Activated naive CD4-positive, alpha-beta T cell (primary cell): ENCODE data around the gene DLX2.

Experiments used
- DNase-seq, 4 experiments: peaks; one replicate each; lab custom pipeline; 2025; lab: John Stamatoyannopoulos, UW

The DLX2 gene

DNA sequence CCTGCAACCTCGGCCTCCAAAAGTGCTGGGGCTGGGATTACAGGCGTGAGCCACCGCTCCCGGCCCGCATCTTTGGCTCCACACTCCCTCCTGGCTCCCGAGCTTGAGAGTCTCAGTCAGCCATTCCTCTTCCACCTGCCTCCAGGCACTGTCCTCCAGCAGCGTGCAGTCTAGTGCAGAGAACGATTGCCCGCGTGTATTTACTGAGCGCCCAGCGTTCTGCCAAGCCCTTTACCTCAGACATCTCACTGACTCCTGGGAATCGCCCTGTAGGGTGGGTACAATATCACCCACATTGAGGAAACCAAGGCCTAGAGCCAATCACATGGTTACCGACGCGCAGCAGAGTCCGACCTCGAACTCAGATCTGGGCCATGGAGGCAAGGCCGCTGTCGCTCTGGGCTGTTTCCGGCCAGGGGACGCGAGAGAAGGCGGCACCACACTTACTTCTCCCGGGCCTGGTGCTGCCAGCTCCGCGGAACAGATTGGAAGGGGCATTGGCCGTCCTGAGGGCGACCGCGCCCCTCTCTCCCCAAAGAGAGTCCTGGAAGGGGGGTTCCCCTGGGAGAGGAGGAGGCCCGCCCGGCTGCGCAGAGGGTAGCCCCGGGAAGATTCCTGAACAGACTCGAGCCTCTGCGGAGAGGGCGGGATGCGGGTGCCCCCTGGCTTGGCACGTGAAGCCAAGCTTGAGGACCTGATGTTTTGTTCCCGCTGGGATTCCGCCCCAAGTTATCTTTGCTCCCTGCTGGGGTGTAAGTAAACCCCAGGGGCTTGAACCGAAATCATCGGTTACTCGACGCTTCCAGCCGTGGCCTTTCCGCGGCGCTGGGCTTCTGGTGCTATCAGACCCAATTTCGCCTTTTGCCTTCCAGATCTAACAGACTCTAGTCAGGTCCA is 5.2 kb upstream of the DLX2 start:
- no peak for DNase-seq

DNA sequence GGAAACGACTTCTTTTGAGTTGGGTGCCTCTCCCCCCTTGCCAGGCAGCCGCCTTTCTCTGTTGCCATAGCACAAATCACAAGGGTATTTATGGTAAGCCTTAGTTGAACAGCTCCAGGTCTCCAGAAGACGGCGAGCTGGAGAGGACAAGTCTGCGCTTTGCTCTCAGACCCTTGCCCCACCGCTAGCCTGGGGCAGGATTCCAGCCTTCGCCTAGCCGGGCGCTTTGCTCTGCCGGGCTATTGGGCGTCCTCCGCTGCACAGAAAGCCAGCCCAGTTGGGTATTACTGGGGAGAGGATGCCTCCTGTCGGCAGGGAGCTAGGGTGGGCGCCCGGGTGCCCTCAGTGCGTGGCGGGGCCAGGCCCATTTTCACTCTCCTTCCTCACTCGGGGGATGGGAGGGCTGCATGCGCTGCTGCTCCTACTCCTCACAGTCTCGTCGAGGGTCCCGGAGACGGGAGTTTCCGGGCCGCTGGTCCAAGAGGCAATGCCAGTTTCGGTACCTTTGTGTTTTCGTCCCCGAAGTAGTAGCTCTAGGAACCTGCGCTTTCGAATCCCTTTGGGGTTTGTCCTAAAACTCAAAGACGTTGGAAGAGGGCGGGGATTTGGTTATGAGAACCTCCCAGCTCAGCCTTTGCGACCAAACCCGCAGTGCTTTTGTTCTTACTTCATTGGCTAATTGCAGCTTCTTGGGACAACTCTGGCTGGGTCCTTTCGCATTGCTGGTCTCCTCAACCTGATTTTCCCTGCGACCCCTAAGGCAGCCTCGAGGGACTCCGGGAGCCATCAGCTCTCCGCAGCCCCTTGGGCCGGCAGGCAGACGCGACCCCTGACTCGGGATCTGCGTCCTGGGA is 3.6 kb upstream of the DLX2 start:
- no peak for DNase-seq

DNA sequence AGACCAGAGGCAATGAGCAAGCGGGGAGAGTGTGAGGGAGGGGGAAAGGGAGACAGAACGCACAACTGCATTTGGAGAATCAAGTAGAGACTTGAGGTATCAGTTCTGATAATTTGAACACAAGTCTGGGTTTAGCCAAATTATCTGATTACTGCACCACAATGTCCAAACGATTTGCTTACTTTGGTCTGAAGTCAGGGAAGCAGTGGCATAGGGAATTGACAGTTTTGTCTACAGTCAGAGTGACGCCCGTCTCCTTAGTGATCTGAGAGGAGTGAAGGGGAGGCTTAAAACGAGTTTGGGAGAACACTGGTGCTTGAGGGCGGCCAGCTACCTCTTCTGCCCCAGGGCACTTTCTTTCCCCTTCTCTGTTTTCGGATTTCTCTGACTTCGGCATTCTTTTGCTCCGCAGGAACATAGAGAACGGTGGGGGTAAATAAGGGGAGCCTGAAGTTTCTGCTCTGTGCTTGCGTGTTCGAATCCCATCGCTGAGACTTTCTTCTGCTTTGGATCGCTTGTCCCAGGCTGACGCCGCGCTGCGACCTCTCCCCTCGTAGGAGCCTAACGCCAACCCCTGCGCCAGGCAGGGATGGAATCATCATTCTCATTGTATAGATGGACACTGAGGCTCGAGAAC is 2.9 kb upstream of the DLX2 start:
- DNase-seq, result no peak

DNA sequence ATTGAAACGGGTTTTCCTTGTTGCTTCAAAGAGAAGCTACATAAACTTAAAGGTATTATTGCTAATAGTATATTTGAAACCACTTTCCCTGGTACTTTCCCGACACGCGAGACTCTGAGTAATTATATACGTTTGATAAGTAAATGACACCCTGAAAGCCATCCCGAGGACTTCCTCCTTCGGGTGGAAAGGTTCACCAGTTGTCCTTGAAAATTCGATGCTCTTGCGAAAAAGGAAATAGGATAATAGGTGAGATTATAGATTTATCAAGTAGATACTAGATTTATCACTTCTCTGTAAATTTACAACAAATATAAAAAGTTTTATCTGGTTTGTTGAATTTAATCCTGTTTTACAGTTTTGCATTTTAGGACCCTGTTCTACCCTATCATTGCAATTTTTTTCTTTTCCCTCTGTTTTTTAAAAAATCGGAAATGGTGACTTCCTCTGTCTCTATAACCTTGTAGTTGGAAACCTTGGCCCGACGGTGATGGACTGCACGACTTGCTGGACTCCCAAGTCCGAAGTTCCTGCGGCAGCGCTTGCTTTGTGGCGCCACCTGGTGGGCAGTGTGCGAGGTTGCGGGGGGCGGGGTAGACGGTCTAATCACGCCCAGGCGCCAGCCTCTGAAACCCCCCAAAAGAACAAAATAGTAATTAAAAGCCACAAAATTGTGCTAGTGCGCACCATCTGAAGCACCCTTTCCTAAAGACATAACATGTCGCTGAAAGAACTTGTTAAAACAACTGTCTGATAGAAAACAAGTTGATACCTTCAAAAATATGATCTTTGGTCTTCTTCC is 972 bp upstream of the DLX2 start:
- DNase-seq, result peak; percentile 16 to 44 (median 39)

DNA sequence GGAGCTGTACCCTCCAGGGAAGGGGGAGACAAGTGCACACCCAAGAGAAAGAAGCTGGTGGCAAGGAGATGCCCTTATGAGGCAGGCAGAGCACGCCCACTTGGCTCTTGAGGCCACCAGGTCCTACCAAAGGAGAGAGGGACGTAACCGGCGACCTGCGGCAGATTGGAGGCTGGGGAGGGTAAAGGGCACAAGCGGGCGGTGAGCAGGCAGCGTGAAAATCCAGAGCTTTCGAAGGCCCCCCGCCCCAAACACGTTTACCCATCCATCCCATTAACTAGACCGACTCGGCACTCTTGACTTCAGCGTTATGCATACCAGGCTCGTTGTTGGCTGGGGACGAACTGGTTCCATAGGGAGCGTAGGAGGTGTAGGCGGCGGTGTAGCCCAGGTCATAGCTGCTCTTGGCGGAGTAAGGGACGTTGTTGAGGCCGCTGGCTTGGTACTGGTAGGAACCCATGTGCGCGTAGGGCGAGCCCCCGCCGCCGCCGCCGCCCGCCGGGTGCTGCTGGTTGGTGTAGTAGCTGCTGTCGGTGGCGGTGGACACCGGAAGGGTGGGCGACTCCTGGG is 794 bp downstream of the DLX2 start:
- peak in 1 of 4 experiments; percentile 24 for DNase-seq

DNA sequence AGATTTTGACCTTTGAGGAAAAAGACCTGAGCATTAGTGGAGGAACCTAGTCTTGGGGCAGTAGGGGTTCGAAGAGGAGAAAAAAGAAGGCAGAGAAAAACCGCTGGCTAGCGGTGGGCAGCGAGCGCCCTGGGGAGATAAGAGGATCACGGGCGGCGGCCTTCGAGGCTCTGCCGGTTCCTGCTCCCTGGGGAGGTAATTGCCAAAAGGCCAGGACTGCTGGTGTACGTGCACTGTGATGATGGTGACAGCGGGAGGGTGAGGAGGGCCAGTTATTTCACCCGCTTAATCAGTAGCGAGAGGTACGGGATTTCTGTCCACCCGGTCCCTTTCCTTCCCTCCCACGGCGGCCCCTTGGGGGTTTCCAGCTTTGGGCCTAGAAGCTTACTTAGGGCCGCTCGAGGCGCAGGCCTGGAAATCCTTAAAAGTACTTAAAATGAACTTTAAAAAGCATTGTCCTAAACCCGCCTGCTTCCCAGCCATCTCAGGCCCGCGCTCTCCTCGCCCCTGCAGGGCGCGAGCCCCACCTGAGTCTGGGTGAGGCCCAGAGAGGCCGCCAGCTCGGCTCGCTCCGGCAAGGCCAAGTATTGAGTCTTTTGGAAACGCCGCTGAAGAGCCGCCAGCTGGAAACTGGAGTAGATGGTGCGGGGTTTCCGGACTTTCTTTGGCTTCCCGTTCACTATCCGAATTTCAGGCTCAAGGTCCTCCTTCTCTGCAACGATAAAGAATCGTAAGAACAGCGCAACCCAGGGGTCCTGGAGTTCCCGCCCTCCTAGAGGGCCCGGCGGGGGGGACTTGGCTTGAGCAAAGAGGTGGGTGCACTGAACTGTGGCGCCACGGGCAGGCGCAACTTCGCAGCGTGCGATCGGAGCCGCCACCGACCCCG is 1.5 kb downstream of the DLX2 start:
- no peak for DNase-seq

DNA sequence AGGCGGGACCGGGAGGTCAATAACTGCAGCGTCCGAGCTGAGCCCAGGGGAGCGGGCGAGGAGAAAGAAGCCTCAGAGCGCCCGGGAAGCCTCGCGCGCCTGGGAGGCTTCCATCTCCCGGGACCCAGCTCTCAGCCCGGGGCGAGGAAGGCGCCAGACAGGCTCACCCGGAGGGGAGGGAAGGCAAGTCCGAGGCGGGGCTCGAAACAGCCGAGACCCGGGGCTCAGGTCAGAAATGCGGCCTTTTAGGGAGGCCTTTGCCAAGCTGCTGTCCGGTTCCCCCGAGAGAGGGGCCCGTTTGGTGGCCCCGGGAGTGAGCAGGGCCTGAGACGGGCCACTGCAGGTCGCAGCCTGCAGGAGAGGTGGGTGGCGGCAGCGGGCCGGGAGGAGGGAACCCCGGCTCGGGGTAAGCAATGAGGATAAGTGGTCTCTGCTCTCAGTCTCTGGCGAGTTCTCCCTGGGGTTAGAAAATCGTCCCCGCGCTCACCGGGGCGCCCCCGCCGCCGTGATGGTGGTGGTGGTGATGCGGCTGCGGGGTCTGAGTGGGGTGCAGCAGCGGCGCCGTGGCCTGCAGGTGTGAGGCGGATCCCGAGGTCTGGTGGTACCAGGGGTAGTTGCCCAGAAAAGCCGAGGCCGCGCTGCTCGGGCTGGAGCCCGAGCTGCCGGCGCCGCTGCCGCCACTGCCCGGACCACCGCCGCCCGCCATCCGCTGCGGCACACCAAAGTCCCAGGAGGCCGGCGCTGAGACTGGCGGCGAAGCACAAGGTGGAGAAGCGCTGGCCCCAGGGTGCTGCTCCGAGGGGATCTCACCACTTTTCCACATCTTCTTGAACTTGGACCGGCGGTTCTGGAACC is 2.4 kb downstream of the DLX2 start:
- no peak for DNase-seq

DNA sequence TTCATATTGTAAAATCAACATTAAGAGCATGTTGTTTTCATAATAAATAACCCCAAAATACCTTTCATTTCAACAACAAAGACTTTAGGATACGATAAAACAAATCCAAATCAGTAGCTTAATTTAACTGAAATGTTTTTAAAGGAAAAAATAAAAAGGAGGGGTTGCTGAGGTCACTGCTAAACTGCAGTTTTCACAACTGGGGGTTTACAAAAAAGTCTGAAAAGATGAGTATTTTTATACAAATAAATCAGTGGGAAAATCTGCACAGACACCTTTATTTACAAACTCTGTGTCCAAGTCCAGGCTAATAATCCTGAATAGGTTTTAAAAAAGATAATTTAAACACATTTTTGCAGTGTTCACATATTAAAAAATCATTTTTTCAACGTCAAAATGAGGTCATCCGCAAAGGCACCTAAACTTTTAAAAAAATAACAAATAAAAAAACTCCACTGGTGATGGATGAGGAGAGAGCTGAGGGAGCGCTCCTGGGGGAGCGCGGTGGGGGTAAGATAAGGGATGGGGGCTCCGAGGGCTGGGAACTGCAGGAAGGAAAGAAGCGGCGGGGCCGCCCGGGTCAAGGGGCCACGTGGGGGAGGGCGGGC is 3.1 kb downstream of the DLX2 start:
- DNase-seq, result no peak

DNA sequence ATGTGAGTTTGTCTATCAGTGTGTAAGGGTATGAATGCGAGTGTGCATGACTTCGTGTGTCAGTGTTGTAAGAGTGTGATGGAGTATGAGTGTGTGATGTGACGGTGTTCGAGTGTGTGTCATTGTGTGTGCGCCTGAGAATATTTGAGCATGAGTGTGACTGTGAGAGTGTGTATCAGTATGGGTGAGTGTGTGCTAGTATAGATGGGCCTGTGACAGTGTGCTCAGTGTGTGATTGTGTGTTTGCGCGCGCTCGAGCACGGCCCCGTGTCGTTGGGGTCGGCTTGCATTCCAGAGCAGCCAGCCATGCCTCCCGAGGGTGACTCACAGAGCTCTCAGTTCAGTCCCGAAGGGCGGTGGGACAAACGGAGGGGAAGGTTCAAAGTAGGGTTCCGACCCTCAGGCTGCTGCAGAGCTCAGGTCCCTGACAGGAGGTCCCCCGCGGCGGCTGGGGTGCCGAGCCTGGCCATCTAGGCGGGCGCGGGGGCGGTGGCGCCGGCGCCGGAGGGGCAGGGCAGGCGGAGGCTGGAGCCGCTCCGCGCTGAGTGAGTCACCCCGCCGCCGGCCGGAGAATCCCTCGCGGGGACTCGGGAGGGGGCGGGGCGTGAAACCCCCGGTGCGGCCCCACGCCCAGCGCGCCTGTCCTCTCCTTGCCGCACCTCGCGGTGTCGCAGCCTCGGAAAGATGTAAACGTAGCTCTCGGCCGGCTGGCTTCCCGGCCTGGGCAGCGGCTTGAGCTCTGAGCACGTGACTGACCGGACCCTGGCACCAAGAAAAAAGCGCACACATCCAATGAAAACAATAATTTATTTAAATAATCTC is 3.8 kb downstream of the DLX2 start:
- no peak for DNase-seq

DNA sequence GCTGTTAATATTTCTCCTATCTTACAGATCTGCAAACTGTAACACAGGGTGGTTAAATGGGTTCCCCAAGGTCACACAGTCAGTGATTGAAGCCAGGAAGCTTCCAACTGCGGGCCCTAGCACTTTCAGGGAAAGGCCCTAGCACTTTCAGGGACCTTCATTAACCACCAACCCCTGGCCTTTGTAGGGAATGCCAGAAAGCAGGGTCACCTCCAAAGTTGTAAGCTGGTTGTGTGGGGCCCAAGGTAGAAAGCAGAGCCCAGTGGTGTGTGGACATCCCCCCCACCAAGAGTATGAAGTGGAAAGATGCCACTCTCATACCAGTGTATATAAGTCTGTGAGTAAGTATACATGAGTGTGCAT is 4.4 kb downstream of the DLX2 start:
- DNase-seq, result no peak

DNA sequence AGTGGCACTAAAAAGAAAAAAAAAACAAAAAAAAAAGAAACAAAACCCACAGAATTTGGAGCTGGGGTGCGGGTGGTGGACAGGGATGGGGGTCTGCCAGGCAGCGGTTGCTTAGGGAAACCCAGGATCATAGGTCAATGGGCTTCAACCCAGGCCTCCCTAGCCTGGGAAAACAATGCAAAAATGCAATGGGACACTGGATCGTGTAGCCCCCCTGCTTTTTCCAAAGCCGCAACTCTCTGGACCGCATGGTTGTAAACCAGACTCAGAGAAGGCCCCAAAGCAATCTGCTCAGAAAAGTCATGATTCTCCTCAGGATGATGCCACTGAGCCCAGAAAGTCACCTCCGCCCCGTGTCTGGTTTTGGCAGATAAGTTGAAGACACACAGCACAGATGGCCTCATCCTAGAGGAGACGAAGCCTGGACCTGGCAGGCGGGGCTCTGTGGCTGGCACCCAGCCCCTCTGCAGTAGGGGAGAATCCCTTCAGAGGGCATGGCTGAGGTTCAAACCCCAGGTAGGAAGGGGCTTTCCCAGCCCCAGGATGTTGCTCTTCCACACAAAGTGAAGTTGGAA is 5.1 kb downstream of the DLX2 start:
- DNase-seq, result no peak

DNA sequence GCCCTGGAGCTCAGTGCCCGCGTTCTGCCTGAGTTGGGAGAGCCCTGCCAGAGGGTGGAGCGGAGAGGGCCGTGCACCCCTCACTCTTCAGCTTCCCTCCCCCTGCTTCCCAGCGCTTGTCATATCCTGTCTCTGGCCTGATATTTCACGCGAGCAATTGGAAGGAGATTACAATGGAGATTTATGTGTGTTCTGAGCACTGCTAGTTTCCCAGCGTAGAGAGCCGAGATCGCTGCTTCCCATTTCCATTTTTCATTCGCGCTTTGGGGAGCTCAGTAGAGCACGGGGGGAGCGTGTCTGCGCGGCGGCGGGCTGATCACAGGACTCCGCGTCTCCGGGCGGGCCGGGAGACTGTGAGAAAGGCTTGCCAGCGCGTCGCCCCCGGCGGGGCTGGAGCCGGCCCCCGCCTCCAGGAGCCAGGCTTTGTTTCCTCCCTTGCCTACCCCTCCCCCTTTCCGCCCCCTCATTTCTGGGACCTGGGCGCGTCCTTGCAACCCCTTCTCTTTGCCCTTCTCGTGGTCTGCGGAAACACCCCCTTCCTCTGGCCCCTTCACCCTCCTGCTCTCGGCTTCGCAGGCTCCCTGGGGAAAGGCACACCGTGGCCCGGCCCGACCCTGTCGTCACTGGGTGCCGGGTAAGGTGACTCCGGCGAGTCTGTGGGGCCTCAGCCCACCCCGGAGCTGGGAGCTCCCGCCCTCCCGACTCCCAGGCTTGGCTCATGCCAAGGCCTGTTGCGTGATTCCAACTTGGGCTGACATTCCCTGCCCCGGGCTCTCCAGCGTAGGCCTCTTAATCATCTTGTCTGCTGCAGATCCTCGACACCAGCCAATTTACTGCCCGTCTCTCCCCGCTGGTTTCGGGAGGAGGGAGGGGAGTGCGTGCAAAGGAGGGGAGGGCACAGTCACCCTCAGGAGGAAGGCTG is 5.8 kb downstream of the DLX2 start:
- DNase-seq, result no peak

DNA sequence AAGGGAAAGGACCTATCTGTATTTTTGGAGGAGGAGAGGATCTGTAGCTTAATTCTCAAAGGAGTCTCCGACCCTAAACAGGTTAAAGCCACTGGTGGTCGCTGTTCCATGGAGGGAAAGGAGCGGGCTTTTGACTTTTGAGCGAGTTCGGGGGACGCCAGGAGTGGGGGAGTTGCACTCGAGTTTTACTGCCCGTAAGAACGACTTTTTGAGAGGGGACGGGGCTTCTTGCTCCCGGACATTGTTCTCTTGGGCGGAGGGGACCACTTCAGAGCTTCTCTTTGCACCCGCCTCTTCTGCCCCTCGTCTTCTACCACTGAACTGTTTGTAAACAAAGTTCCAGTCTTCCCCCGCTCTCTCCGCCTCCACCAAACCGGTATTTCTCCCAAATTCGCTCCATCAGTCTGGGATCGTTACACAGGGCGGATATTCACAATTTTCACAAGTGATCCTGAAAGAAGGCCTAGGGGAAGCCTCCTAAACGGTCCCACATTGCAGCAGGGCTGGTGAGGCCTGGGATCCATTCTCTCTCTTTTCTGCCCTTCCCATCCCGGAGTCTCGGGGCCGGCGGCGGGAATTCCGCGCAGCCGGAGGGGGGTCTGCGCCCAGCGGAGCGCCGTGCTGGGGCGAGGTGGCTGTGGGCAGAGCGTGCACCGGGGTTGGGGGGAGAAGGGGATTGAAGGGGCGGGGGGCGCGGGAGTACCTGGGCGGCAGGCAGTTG is 6.6 kb downstream of the DLX2 start:
- no peak for DNase-seq

DNA sequence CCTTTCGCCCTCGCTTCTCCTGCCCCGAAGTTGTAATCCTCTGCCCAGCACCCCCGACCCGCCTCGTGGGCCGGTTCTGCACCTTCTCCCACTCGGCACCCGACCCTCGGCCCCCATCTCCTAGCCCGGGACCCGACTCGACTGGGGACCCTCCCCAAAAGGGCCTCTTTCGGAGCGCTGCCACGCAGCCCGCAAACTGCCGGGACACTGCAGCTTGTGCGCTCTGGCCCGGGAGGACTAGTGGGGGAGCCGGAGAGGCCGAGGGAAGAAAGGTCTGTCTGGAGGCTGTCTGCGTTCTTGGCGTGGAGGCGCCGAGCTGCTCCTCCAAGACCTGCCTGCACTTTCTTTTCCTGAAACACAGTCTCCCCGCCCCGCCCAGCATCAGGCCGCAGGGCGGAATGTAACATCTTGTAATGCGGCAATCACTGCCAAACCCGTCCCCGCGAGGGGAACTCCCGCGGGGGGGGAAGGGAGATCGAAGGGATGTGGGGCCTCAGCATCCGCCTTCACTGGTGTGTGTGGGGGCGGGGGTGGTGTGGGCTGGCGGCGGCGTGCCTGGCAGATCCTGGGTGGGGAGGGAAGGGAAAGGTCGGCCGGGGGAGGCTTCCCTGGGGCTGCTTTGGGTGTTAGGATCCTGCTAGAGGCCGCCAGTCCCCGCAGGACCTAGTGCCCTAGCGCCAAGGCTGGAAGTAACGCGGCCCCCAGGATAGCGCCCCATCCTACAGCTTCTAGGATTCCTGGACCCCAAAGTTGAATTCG is 7.4 kb downstream of the DLX2 start:
- DNase-seq, result peak in 2 of 4 experiments; percentile 47 to 73
